Right lung (tissue), 5 donors: ENCODE measurements around the gene CACTIN. TPM values are rescaled to one million over a fixed set of nuclear protein-coding genes. Genes with fewer than 3 reads are reported as not detected.
A peak's percentile ranks its signal among the peaks of the same experiment; 100 is the strongest.
"Not testable (repeated sequence)": the region's sequence is repeated elsewhere in the genome, so short reads cannot be mapped to it uniquely, and the experiment has no call there.

Experiments
- DNase-seq, 2 donors: peaks; one replicate each; pipeline ENCODE4 v3.0.0-alpha.2; 2013
- polyA plus RNA-seq, 5 donors: library from polyadenylated mRNA; unstranded; fragments of 120-200 nt; gene quantifications; one replicate each; pipeline versions ENCODE4 v1.2.1 to v1.2.3, GENCODE V29; 2013; ENCODE audit warnings: inconsistent platforms in 1 of 5, low replicate concordance in 1 of 5; ENCODE audit not compliant: insufficient read length in 5 of 5, insufficient read depth in 1 of 5

Gene CACTIN
- polyA plus RNA-seq, 5 donors, result 18.4 to 34.7 (median 26.0) TPM

GRCh38 chr19:3591876-3592613, 34.5 kb downstream of the CACTIN start:
- DNase-seq, result no peak

DNA sequence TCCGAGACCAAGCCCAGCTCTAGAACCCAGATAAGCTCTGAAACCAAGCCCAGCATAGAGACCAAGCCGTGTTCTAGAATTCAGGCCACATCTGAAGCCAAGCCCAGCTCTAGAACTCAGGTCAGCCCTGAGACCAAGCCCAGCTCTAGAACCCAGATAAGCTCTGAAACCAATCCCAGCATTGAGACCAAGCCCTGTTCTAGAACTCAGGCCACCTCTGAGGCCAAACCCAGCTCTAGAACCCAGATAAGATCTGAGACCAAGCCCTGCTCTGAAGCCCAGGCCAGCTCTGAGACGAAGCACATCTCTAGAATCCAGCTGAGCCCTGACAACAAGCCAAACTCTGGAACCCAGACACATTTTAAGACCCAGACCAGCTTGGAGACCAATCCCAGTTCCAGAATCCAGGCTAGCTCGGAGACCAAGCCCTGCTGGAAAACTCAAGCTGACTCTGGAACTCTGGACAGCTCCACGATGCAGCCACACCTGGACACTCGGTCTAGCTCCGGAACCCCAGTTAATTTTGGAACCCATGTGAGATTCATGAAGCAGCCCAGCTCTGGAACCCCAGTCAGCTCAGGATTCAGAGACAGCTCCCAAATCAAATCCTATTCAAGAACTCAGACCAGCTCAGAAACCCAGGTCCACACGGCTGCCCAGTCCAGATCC, 35.5 kb downstream of the CACTIN start:
- no peak for DNase-seq

DNA sequence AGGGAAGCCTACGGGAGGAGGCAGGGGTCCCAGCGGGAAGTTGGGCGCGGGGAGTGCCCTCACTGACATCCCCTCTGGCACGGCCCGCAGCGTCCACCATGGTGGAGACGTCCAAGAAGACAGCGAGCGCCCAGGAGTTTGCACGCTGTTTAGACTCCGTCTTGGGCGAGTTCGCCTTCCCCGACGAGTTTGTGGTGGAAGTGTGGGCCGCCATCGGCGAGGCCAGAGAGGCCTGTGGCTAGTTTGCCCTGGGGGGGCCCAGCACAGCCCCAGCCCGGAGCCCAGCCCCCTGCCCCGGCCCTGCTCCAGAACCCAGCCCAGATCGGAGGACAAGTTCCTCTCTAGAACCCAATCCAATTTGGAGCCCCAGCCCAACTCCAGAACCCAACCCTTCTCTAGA, 36.6 kb downstream of the CACTIN start:
- no peak for DNase-seq

DNA sequence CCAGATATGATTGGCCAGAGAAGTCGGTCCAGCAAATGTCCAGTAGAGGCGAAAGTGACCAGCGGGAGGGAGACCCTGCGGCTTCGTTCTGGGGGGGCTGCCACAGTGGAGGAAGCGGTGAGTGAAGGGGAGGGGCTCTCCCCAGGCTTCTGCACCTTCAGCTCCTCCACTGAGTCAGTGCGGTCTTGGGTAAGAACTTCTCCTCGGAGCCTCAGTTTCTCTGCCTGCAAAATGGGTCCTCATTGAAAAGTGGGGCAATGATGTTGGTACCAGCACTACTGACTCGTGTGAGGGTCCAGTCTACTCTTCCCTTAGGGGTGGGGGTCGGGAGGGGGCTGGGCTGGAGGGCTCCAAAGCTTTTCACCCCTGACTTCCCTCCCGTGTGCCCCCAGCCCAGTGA, 37.2 kb downstream of the CACTIN start:
- DNase-seq, result no peak

GRCh38 chr19:3586707-3587346, 39.8 kb downstream of the CACTIN start:
- DNase-seq, result no peak

DNA sequence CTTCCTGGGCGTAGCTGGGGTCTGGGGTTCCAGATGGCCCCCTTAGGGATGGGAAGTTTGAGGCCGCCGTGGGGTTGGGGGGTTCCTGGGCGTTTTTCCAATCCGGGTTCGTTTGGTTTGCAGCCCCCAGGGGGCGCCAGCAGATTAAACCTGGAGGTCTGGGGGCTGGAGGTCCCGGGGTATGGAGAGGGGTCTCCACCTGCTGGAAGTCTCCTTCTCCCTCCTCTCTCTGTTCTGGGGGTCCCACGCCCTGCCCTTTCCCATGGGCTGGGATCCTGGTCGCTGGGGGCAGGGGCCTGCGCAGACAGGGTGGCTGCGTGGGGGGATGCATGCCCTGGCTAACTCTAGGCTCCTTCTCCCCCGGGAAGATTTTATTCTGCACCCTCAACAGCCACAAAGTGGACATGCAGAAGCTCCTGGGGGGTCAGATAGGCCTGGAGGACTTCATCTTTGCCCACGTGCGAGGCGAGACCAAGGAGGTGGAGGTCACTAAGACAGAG, 40.4 kb downstream of the CACTIN start:
- no peak for DNase-seq

GRCh38 chr19:3585301-3586126, 41.1 kb downstream of the CACTIN start, which contains the start of gene GIPC3:
GIPC3 (plus strand) TSS chr19:3585478; CDS start chr19:3585598, 120 bp downstream.
- DNase-seq, result no peak

GRCh38 chr19:3584036-3584802, 42.4 kb downstream of the CACTIN start:
- not testable (repeated sequence) for DNase-seq

DNA sequence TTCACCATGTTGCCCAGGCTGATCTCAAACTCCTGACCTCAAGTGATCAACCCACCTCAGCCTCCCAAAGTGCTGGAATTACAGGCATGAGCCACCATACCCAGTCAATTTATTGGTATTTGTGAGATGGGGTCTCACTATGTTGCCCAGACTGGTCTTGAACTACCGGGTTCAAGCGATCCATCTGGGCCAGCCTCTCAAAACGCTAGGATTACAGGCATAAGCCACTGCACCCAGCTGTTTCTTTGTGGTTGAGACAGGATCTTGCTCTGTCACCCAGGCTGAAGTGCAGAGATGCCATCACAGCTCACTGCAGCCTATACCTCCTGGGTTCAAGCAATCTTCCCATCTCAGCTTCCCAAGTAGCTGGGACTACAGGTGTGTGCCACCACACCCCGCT, 44.8 kb downstream of the CACTIN start:
- not testable (repeated sequence) for DNase-seq

DNA sequence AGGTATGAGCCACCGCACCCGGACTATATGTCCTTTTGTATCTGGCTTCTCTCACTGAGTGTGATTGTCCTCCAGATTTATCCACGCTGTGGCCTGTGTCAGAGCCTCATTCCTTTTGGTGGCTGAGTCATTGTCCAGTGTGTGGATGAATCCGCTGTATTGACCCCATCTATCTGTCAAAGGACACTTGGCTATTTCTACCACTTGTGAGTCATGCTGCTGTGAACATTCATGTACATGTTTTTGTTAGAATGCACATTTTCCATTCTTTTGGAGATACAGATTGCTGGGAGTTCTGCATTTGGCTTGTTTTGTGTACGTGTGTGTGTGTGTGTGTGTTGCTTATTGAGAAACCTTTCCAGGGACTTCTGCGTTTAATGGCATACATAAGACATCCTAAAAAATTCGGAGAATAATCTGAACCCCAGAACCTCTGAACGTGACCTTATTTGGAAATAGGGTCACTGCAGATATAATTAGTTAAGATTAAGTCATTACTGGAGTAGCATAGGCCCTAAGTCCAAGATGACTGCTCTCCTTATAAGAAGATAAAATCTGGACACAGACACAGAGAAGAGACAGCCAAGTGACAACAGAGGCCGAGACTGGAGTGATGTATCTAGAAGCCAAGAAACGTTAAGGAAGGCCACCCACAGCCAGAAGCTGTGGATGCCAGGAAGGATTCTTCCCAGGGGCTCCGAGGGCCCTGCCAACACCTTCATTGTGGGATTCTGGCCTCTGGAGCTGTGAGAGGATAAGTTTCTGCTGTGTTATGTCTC, 46.2 kb downstream of the CACTIN start:
- peak; percentile 67 to 78 for DNase-seq

DNA sequence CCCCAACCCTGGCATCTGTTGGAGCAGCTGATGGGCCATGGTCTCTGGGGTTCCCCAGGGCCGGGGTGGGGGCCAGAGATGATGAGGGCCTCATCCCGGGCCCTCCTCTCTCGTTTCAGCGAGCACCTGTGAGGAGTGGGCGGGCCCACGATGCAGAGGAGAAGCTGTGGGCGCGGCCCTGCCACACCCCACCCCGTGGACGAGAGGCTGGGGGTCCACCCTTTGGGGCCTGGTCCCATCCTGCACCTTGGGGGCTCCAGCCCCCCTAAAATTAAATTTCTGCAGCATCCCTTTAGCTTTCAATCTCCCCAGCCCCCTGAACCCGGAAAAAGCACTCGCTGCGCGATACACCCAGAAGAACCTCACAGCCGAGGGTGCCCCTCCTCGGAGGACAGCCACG, 48.2 kb downstream of the CACTIN start:
- no peak for DNase-seq

DNA sequence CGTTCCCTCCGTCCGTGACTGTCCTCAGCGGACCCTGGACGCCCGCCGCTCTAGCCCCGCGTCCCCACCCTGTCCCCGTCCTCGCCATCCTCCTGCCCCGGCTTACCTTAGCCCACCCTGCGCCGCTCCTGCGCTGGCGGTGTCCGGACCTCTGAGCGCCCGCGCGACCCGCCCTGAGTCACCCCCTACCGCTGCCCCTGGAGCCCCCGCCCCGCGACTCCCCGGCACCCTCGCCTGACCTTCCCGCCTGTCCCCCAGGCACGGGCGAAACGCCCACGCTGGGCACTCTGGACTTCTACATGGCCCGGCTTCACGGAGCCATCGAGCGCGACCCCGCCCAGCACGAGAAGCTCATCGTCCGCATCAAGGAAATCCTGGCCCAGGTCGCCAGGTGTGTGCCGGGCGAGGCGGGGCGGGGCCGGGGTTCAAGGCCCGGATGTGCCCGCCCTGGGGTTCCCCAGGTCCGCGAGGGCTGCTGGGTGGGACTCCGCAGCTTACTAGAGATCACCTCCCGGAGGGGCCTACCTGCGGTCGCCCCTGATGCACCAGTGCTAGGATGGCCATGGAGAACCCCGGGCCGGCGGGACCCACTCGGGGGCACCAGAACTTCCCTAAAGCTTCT, 48.8 kb downstream of the CACTIN start:
- no peak for DNase-seq

GRCh38 chr19:3576696-3577443, 49.7 kb downstream of the CACTIN start:
- peak; percentile 72 to 75 for DNase-seq

GRCh38 chr19:3575949-3576673, 50.5 kb downstream of the CACTIN start:
- DNase-seq, result no peak

GRCh38 chr19:3575260-3575741, 51.3 kb downstream of the CACTIN start:
- no peak for DNase-seq

- DNase-seq, result peak in 1 of 2 donors; percentile 62
Measured at GRCh38 chr19:3573858-3574637, 52.5 kb downstream of the CACTIN start.
